HCT116 (cell line): Measurements from ENCODE around the gene TEDC1. TPM values are rescaled to one million over a fixed set of nuclear protein-coding genes. Genes with fewer than 3 reads are reported as not detected.
A peak's percentile ranks its signal among the peaks of the same experiment; 100 is the strongest.

Source experiments
- ATAC-seq: fragments of 200-7000 bp; cut with Tn5 transposase; 2 replicates; pipeline ENCODE4 v1.9.1; 2020; ENCODE audit warnings: mild to moderate bottlenecking, moderate library complexity
- BruUV-seq: library from RNA; stranded (reverse); fragments of 400-500 nt; replicated peaks from 2 replicates; lab custom pipeline; 2021; lab: Mats Ljungman, UMichigan
- CTCF ChIA-PET: fragments of 300-600 bp; sonication (Branson Sonifier 250); formaldehyde crosslinking; loops from one replicate; lab custom pipeline; 2021; ENCODE audit warnings: antibody characterized with exemption; lab: Charles Lee
- POLR2A ChIA-PET: fragments of 300-600, 350-600 bp; sonication (Branson Sonifier 250); formaldehyde crosslinking; loops from one replicate; lab custom pipeline; 2021; ENCODE audit warnings: antibody characterized with exemption; lab: Charles Lee
- RAD21 ChIA-PET, 2 experiments: fragments of 300-600 bp; sonication (Branson Sonifier 250); formaldehyde crosslinking; loops; one replicate each; lab custom pipeline; 2023; ENCODE audit warnings: low total read pairs in 2 of 2; ENCODE audit not compliant: uncharacterized antibody in 2 of 2, unreplicated experiment in 2 of 2, low non-redundant PET in 1 of 2; lab: Charles Lee
- DNase-seq: peaks from one replicate; pipeline ENCODE4 v3.0.0-alpha.2; 2010; ENCODE audit warnings: low read depth, low spot score
- H2AFZ ChIP-seq: fragments of 200-600 bp; shearing (Covaris generic), sonication (generic); 2 replicates; pipeline ENCODE4 v1.6.1; 2017; ENCODE audit warnings: low read depth, mixed run types, mixed read lengths, antibody characterized with exemption, low read length; ENCODE audit not compliant: poor library complexity, severe bottlenecking
- H3K27ac ChIP-seq: 2 replicates; pipeline ENCODE4 v1.5.1; 2012; ENCODE audit warnings: low read depth, low read length
- H3K27me3 ChIP-seq: fragments of 200-600 bp; sonication (generic); 2 replicates; pipeline ENCODE4 v1.6.1; 2016; ENCODE audit warnings: mixed run types, low read length, mixed read lengths; ENCODE audit not compliant: insufficient read depth
- H3K36me3 ChIP-seq, 2 experiments: fragments of 200-500 bp in 1 of 2; fragments of 200-600 bp in 1 of 2; sonication (Bioruptor generic) in 1 of 2; sonication (generic) in 1 of 2; 2 replicates each; pipeline versions ENCODE4 v1.5.1 to v1.6.1; 2014 to 2016; ENCODE audit warnings: low read length in 2 of 2, inconsistent platforms in 1 of 2, mixed read lengths in 1 of 2, mixed run types in 1 of 2; ENCODE audit not compliant: insufficient read depth in 2 of 2, control insufficient read depth in 1 of 2
- H3K4me1 ChIP-seq, 2 experiments: fragments of 200-600 bp in 1 of 2; sonication (generic) in 1 of 2; 2 replicates each; pipeline versions ENCODE4 v1.5.1 to v1.6.1; 2012 to 2017; ENCODE audit warnings: low read length in 2 of 2, inconsistent platforms in 1 of 2, mild to moderate bottlenecking in 1 of 2, mixed read lengths in 1 of 2, mixed run types in 1 of 2, moderate library complexity in 1 of 2; ENCODE audit not compliant: insufficient read depth in 2 of 2, control insufficient read depth in 1 of 2
- H3K4me2 ChIP-seq: fragments of 200-600 bp; sonication (generic); 2 replicates; pipeline ENCODE4 v1.6.1; 2017; ENCODE audit warnings: mixed run types, low read length, mixed read lengths
- H3K4me3 ChIP-seq, 2 experiments: fragments of 200-600 bp in 1 of 2; sonication (generic) in 1 of 2; replicated peaks in 1 of 2; 2 replicates each; pipeline ENCODE4 v1.5.1; 2011 to 2016; ENCODE audit warnings: low read length in 2 of 2, control low read depth in 1 of 2, low read depth in 1 of 2, mild to moderate bottlenecking in 1 of 2, mixed read lengths in 1 of 2, mixed run types in 1 of 2
- H3K79me2 ChIP-seq: fragments of 200-600 bp; sonication (generic); 2 replicates; pipeline ENCODE4 v1.6.1; 2017; ENCODE audit warnings: mild to moderate bottlenecking, mixed run types, low read length, moderate library complexity, mixed read lengths; ENCODE audit not compliant: insufficient read depth
- H3K9ac ChIP-seq: fragments of 200-600 bp; sonication (generic); 2 replicates; pipeline ENCODE4 v1.6.1; 2016; ENCODE audit warnings: low read length, mixed read lengths
- H3K9me2 ChIP-seq: fragments of 200-600 bp; sonication (generic), shearing (Covaris generic); 2 replicates; pipeline ENCODE4 v1.6.1; 2017; ENCODE audit warnings: mixed run types, mild to moderate bottlenecking, moderate library complexity; ENCODE audit not compliant: insufficient read depth
- H3K9me3 ChIP-seq, 2 experiments: fragments of 200-500 bp in 1 of 2; fragments of 200-600 bp in 1 of 2; sonication (Bioruptor generic) in 1 of 2; sonication (generic) in 1 of 2; 2 replicates each; pipeline ENCODE4 v1.6.1; 2014 to 2017; ENCODE audit warnings: low read length in 2 of 2, mixed read lengths in 2 of 2, inconsistent platforms in 1 of 2, low read depth in 1 of 2, mild to moderate bottlenecking in 1 of 2, mixed run types in 1 of 2, moderate library complexity in 1 of 2; ENCODE audit not compliant: control insufficient read depth in 1 of 2, insufficient read depth in 1 of 2
- H4K20me1 ChIP-seq: fragments of 200-600 bp; sonication (generic), shearing (Covaris generic); 2 replicates; pipeline ENCODE4 v1.6.1; 2017; ENCODE audit warnings: mixed run types, mild to moderate bottlenecking, moderate library complexity; ENCODE audit not compliant: insufficient read depth
- CBX3 ChIP-seq: IDR thresholded peaks from 2 replicates; pipeline ENCODE4 v1.6.1; 2012; ENCODE audit warnings: low read depth
- EGR1 ChIP-seq: IDR thresholded peaks from 2 replicates; pipeline ENCODE4 v1.6.1; 2012; ENCODE audit warnings: low read depth
- ELF1 ChIP-seq: IDR thresholded peaks from 2 replicates; pipeline ENCODE4 v1.6.1; 2012; ENCODE audit warnings: low read depth, borderline replicate concordance
- FOSL1 ChIP-seq: IDR thresholded peaks from 2 replicates; pipeline ENCODE4 v1.6.1; 2012; ENCODE audit warnings: low read depth
- JUND ChIP-seq: IDR thresholded peaks from 2 replicates; pipeline ENCODE4 v1.6.1; 2012
- POLR2AphosphoS5 ChIP-seq: IDR thresholded peaks from 2 replicates; pipeline ENCODE4 v1.6.1; 2011; ENCODE audit warnings: mild to moderate bottlenecking, low read depth, low read length, moderate library complexity
- SIN3A ChIP-seq: IDR thresholded peaks from 2 replicates; pipeline ENCODE4 v1.6.1; 2012; ENCODE audit warnings: low read depth
- SRF ChIP-seq: IDR thresholded peaks from 2 replicates; pipeline ENCODE4 v1.6.1; 2012; ENCODE audit warnings: low read depth
- TCF7L2 ChIP-seq: IDR thresholded peaks from 2 replicates; pipeline ENCODE4 v1.7.0; 2011; ENCODE audit warnings: borderline replicate concordance, inconsistent platforms; ENCODE audit not compliant: insufficient read depth, insufficient read length; ENCODE audit errors: extremely low read depth
- YY1 ChIP-seq: IDR thresholded peaks from 2 replicates; pipeline ENCODE4 v1.6.1; 2011; ENCODE audit warnings: low read length, low read depth, moderate library complexity, mild to moderate bottlenecking; ENCODE audit not compliant: insufficient replicate concordance; ENCODE audit errors: extremely low read depth
- ZNF274 ChIP-seq: fragments of 200-500 bp; sonication (Bioruptor generic); IDR thresholded peaks from 2 replicates; pipeline ENCODE4 v1.6.1; 2014; ENCODE audit warnings: mild to moderate bottlenecking, low read depth, low read length, inconsistent platforms
- intact Hi-C: fragments of 100-400 bp; cut with micrococcal nuclease; formaldehyde crosslinking; loops from 2 replicates; pipeline ENCODE4 v1.10.0; 2022
- total RNA-seq: library from RNA; stranded (reverse); gene quantifications from one replicate; pipeline ENCODE4 v1.2.1, GENCODE V29; 2021; ENCODE audit not compliant: unreplicated experiment
- TF ChIP-seq, protein P1 (sequence below): IDR thresholded peaks from 2 replicates; pipeline ENCODE4 v1.6.1; 2012; ENCODE audit warnings: low read depth
- TF ChIP-seq, protein P2 (sequence below), 3 experiments: fragments of 200-600 bp in 1 of 3; sonication (generic) in 1 of 3; IDR thresholded peaks in 2 of 3; conservative IDR thresholded peaks in 1 of 3; 2 replicates each; pipeline ENCODE4 v1.5.1; 2012 to 2017; ENCODE audit warnings: low read depth in 2 of 3, low read length in 2 of 3, antibody characterized with exemption in 1 of 3, borderline replicate concordance in 1 of 3, control low read depth in 1 of 3, mild to moderate bottlenecking in 1 of 3, mixed read lengths in 1 of 3, mixed run types in 1 of 3, moderate library complexity in 1 of 3; ENCODE audit not compliant: insufficient read depth in 1 of 3
- TF ChIP-seq, protein P3 (sequence below): IDR thresholded peaks from 2 replicates; pipeline ENCODE4 v1.6.1; 2012

Gene TEDC1
- total RNA-seq, 1 experiment from 2014 or later: 40.4 TPM

DNA sequence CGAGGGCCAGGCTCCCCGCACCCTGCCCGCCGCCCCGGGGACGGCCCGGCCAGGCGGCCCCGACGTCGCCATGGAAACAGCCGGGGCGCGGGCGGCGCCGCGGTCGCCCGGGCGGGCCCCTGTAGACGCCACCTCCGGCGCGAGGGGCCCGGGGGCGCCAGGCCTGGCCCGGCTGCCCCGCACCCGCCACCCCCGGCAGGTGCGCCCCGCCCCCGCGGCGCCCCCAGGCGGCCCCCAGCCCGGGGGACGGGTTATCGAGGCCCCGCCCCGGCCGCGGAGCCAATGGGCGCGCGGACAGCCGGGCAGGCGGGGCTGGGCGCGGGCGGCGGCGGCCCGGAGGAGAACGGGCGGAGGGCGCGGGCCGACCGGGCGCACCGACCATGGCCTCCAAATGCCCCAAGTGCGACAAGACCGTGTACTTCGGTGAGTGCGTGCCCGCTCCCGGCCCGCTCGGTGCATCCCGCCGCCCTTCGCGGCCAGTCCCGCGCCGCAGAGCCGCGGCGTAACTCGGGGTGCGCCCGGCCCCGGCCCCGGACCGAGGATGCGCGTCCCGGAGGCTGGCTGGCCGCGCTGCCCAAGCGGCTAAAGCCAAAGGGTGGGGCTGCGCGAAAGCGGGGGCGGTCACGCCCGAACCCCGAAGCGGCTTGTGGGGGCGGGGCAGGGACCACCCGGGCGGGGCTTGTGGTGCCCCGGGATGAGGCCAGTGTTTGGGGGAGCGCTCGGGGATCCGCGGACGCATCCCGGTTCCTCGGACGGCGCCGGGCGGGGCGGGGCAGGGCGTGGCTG is 16.4 kb upstream of the TEDC1 start, which contains the start of gene CRIP2:
Gene CRIP2 (plus strand): TSS at position 339 of the 786 bp plus-strand sequence. CDS start 42 bp downstream, at position 381.
- ChIA-PET POLR2A (no interaction called here), RAD21 (no interaction called here), CTCF (no interaction called here)
- TF ChIP-seq, protein P1, sequence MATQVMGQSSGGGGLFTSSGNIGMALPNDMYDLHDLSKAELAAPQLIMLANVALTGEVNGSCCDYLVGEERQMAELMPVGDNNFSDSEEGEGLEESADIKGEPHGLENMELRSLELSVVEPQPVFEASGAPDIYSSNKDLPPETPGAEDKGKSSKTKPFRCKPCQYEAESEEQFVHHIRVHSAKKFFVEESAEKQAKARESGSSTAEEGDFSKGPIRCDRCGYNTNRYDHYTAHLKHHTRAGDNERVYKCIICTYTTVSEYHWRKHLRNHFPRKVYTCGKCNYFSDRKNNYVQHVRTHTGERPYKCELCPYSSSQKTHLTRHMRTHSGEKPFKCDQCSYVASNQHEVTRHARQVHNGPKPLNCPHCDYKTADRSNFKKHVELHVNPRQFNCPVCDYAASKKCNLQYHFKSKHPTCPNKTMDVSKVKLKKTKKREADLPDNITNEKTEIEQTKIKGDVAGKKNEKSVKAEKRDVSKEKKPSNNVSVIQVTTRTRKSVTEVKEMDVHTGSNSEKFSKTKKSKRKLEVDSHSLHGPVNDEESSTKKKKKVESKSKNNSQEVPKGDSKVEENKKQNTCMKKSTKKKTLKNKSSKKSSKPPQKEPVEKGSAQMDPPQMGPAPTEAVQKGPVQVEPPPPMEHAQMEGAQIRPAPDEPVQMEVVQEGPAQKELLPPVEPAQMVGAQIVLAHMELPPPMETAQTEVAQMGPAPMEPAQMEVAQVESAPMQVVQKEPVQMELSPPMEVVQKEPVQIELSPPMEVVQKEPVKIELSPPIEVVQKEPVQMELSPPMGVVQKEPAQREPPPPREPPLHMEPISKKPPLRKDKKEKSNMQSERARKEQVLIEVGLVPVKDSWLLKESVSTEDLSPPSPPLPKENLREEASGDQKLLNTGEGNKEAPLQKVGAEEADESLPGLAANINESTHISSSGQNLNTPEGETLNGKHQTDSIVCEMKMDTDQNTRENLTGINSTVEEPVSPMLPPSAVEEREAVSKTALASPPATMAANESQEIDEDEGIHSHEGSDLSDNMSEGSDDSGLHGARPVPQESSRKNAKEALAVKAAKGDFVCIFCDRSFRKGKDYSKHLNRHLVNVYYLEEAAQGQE: no peak
- TF ChIP-seq EGR1: no peak
- no peak for TF ChIP-seq ELF1
- no peak for TF ChIP-seq POLR2AphosphoS5
- TF ChIP-seq SRF: no peak
- TF ChIP-seq YY1: no peak
- no peak for TF ChIP-seq TCF7L2
- no peak for TF ChIP-seq ZNF274
- no peak for TF ChIP-seq JUND
- no peak for TF ChIP-seq CBX3
- TF ChIP-seq FOSL1: no peak
- TF ChIP-seq, protein P2, sequence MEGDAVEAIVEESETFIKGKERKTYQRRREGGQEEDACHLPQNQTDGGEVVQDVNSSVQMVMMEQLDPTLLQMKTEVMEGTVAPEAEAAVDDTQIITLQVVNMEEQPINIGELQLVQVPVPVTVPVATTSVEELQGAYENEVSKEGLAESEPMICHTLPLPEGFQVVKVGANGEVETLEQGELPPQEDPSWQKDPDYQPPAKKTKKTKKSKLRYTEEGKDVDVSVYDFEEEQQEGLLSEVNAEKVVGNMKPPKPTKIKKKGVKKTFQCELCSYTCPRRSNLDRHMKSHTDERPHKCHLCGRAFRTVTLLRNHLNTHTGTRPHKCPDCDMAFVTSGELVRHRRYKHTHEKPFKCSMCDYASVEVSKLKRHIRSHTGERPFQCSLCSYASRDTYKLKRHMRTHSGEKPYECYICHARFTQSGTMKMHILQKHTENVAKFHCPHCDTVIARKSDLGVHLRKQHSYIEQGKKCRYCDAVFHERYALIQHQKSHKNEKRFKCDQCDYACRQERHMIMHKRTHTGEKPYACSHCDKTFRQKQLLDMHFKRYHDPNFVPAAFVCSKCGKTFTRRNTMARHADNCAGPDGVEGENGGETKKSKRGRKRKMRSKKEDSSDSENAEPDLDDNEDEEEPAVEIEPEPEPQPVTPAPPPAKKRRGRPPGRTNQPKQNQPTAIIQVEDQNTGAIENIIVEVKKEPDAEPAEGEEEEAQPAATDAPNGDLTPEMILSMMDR (IDR thresholded peaks at IDR 0.05 in 2 of 3, conservative IDR thresholded peaks at IDR 0.05 in 1 of 3; ENCODE audit: borderline replicate concordance in 1 of 3, insufficient read depth in 1 of 3, low read depth in 2 of 3, low read length in 2 of 3): no peak
- TF ChIP-seq, protein P3, sequence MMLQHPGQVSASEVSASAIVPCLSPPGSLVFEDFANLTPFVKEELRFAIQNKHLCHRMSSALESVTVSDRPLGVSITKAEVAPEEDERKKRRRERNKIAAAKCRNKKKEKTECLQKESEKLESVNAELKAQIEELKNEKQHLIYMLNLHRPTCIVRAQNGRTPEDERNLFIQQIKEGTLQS: no peak
- no peak for TF ChIP-seq SIN3A
- Histone ChIP-seq H3K4me2 (peak within 1 kb of the TSS; percentile 97), H3K36me3 (no peaks in the 10 kb centered on the region; a peak in 1 of 4 replicates), H3K9ac (peak within 1 kb of the TSS; percentile 68), H3K4me1 (peaks cover 21 to 27% of the 10 kb centered on the region in 2 experiments), H3K27me3 (no peaks in the 10 kb centered on the region), H3K27ac (peak within 1 kb of the TSS; percentile 83), H3K9me3 (no peaks in the 10 kb centered on the region), H4K20me1 (no peaks in the 10 kb centered on the region), H2AFZ (no peak within 1 kb of the TSS), H3K4me3 (peak within 1 kb of the TSS; percentile 48 to 66), H3K79me2 (no peaks in the 10 kb centered on the region), H3K9me2 (no peaks in the 10 kb centered on the region)
- ATAC-seq (peak; percentile 64), DNase-seq (no peak)
- BruUV-seq: no TSS peak
- intact Hi-C loops: no loop called here
